Fibroblast of mammary gland (primary cell): ENCODE measurements around the gene DDX51.

ENCODE experiments used
- DNase-seq: peaks from one replicate; pipeline ENCODE4 v3.0.0-alpha.2; 2010; ENCODE audit warnings: low read depth
- H3K4me3 ChIP-seq: 2 replicates; pipeline ENCODE4 v1.5.1; 2011; ENCODE audit warnings: low read depth, mild to moderate bottlenecking, low read length, moderate library complexity; ENCODE audit not compliant: control insufficient read depth
- CTCF ChIP-seq: conservative IDR thresholded peaks from 2 replicates; pipeline ENCODE4 v1.5.1; 2011; ENCODE audit warnings: low read depth, low read length, inconsistent platforms; ENCODE audit not compliant: control insufficient read depth, insufficient read depth

The DDX51 gene

GRCh38 chr12:132116709-132117557 is 27.2 kb downstream of the DDX51 start:
- no peak overlapping the region for H3K4me3 ChIP-seq
- TF ChIP-seq CTCF, result no peak
- no peak for DNase-seq

- H3K4me3 ChIP-seq, result no peak overlapping the region
- TF ChIP-seq CTCF, result no peak
- DNase-seq, result no peak
Observed at GRCh38 chr12:132115500-132115899, 28.6 kb downstream of the DDX51 start.

- no peak overlapping the region for H3K4me3 ChIP-seq
- no peak for TF ChIP-seq CTCF
- DNase-seq, result no peak
Observed at GRCh38 chr12:132114667-132115066, 29.5 kb downstream of the DDX51 start.

GRCh38 chr12:132111654-132112304 is 32.3 kb downstream of the DDX51 start:
- TF ChIP-seq CTCF, result no peak
- H3K4me3 ChIP-seq, result no peak overlapping the region
- DNase-seq, result no peak

- TF ChIP-seq CTCF, result no peak
- no peak overlapping the region for H3K4me3 ChIP-seq
- DNase-seq, result no peak
Observed at GRCh38 chr12:132110677-132111076, 33.4 kb downstream of the DDX51 start.

GRCh38 chr12:132109741-132110140 is 34.4 kb downstream of the DDX51 start:
- no peak overlapping the region for H3K4me3 ChIP-seq
- DNase-seq, result peak; percentile 2
- no peak for TF ChIP-seq CTCF
